SW480 (cell line): ENCODE results near the gene GALNT9.

Source experiments
- DNase-seq: peaks from one replicate; pipeline ENCODE4 v3.0.0-alpha.2; 2016; ENCODE audit warnings: low spot score

The GALNT9 gene

DNA sequence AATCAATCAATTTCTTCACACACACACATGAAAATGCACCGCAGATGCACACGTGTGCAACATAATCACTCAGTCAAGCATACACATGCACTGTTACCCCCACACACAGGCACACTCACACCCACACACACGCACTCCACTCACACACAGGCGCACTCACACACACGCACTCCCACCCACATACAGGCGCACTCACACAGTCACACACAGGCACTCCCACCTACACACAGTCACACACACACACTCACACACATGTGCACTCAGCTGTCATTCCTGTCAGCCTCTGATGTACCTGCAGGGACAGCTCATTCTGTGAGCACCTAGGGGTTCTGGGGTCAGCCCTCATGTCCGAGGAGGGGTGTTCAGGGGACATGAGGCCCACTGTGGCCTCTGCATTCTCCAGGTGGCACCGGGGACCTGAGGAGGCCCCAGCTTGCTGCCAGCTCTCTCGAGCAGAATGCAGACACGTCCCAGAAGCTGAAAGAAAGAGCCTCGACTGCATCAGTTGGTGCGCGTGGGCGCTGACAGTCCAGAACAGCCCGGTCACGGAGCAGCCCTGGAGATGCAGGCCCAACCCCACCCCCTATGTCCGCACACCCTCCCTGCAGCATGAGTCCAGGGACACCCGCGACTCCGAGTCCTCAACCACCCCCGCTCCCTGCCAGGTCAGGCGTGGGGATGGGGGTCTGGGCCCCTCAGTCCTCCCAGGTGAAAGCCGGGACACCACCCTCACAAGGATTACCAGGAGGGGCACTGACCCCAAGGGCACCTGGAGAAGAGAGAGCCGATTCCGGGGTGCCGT is 115.8 kb downstream of the GALNT9 start:
- no peak for DNase-seq

DNA sequence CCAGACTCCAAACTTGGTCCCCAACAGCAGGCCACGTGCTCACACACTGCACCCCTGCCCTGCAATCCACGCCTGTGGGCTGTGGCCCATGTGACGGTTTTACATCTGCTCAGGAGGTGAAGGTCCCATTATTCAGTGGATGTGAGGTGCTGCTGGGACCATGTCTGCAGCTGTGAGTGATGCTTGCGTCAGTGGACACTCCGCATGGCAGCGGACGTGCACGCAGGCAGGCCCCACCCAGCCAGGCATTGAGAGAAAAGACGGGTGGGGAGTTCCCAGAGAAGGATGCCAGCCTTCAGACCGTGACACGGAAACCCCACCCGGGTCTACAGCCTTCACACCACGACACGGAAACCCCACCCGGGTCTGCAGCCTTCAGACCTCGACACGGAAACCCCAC is 117.6 kb downstream of the GALNT9 start:
- no peak for DNase-seq

DNA sequence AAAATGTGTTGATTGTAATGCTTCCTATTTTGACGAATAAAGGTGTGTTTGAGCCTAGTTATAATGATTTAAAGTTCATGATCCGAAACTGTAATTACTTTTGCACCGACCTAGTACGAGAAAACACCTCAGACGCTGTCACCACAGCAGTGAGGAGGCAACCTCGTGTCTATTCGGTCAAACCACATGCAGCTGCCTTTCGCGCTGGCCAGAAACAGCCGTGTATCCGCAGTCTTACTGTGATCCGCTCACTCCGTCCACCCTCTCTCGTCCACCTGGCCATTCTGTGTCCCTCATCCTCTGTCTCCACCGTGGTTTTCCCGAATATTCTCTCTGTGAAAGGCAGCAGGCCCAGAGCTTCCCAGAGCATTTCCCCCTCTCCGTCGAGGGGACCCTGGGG is 118.1 kb downstream of the GALNT9 start:
- no peak for DNase-seq

DNA sequence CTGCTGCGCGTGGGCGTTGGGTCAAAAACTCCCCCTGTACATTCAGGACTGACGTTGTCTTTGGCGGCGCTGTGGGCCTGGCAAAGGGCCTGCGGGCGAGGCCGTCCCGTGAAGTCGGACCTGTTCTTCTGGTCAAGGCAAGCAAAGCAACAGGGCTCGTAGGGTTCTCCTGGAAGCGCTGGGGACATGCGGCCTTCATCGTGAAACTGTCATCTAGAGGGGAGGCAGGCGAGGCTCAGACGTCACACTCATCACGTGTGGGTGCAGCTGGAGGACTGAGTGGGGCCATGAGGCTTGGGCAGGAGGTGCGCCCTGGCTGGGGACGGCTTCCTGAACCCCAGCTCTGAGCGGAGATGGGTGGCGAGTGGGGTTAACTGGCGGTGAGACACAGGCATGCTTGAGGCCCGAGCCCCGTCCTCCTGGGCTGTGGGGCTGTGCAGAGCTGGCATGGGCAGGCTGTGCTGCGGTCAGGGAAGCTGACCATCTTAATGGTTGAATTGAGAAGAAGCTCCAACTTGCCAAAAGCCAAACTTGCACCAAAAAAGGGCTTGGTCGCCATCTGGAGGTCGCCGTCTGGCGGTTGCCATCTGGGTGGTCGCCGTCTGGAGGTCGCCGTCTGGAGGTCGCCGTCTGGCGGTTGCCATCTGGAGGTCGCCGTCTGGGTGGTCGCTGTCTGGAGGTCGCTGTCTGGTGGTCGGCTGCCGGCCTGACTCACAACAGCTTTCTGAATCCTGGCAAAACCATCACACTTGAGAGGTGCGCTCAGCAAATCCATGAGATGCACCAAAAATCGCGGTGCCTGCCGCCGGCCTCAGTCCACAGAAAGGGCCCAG is 119.0 kb downstream of the GALNT9 start:
- DNase-seq = no peak

DNA sequence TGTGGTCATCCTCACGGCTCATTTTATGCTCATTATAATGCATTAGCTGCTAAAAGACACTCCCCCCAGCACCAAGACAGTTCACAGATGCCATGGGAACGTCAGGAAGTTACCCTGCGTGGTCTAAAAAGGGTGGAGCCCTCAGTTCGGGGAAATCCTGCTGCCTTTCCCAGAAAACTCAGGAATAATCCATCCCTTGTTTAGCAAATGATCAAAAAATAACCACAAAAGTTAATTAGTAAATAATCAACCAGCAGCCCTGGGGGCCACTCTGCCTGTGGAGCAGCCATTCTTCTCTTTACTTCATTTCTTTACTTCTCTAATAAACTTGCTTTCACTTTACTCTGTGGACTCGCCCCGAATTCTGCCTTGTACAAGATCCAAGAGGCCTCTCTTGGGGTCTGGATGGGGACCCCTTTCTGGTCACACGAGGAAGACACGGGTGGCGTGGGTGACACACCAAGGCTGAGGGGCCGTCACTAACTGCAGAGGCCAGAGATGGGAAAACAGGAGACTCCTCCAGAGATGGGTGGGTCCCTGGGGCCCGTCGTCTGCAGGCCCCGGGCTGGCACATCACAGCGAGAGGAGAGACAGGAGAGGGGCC is 119.7 kb downstream of the GALNT9 start:
- DNase-seq = no peak

DNA sequence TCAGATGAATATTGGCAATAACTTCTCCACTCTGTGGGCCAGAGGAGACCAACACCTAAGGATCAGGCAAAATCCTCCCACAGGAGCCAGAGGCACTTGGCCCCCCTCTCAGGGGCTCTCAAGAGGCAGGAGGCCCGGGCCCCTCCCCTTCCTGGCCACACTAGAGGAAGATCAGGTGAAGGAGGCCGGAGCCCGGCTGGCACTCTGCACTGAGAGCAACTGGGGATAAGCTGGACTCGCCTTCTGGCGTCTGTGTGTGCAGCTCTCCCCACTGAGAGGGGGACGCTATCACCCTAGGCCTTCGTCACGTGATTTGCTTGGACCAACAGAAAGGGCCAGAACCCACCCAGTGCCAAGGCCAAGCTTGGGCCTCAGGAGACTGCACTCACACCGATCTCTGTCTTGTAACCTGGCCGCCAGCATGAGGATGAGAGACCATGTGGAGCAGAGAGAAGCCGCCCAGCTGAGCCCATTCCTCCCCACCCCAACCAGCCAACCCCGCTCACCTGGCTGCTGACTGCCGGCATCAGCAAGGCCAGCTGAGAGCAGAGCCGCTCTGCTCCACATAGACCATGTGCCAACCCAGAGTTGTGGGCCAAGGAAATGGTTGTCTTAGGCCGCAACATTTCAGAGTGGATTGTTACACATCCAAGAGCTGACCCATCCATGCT is 121.1 kb downstream of the GALNT9 start:
- no peak for DNase-seq

DNA sequence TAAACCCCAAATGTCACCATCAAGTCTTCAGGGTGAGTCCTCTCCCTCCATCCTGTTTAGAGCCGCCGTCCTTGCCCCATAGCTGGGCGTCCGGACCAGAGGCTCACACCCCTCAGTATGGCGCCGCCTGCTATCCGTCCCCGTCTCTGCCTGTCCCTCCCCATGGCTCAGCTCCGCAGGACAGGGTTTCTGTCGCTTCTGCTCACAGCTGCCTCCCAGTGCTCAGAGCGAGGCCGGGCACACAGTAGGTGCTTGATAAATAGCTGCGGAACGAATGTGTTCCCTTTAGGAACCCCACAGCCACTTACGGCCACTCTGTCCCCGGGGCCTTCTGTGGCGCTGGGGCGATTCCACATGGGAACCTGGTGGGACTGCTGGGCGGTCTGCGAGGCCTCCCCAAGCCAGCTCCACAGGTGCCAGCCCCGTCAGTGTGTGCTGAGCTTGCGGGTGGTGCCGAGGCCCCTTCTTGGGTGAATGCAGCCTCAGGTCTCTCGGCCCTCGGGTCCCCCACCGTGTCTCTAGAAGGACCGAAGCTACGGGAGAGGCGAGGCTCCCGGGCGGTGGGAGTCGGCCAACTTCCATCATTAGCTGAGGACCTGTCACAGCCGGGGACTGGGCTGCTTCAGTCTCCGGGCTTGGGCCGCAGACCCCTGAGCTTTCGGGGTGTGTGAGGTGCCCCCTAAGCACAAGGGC is 122.2 kb downstream of the GALNT9 start:
- no peak for DNase-seq

DNA sequence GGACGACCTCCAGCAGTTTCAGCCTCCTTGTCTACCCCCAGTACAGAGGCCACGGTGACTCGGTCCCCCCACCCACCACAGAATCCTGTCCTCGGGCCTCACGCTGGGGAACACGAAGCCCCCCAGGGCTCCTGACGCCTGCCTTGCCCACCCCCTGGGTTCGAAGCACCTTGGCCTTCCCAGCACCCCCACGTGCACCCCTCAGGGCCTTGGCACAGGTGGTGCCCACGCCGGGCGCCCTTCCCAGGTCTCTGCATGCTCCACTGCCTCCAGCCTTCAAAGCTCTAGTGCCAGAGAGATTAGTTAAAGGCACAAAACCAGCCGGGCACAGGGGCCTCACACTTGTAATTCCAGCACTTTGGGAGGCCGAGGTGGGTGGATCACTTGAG is 123.3 kb downstream of the GALNT9 start:
- no peak for DNase-seq

DNA sequence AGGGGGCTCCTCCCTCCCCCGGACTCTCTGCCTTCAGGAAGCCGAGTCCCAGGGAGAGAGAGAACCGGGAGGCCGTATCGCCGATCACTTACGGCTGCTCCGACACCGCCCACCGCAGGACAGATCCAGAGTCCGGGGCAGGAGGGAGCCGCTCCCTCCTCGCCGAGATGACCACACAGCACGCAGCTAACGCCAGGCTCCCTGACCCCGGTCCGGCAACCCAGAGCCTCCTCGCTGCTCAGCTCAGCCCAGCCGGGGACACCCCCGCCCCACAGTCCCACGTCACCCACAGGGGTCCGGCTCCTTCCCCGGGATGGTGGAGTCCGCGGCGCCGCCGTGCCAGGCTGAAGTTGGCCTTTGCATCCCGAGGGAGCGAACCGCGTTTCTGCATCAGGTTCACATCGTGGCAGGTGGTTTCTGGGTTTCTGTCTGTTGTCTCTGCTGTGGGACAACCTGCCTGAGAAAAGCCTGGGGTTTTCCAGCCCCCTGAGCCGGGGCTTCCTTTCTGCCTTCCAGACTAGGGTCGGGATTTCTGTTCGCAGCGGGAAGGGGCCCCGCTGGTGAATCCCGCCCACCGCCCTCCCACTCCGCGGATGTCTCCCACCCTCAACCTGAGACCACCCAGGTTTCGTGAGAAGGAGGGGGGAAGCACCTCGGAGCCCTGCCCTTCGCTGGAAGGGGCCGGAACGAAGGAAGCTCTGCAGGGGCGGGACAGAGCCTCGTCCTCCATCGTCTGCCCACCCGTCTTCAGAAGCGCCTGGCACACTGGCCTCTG is 123.9 kb downstream of the GALNT9 start:
- no peak for DNase-seq

DNA sequence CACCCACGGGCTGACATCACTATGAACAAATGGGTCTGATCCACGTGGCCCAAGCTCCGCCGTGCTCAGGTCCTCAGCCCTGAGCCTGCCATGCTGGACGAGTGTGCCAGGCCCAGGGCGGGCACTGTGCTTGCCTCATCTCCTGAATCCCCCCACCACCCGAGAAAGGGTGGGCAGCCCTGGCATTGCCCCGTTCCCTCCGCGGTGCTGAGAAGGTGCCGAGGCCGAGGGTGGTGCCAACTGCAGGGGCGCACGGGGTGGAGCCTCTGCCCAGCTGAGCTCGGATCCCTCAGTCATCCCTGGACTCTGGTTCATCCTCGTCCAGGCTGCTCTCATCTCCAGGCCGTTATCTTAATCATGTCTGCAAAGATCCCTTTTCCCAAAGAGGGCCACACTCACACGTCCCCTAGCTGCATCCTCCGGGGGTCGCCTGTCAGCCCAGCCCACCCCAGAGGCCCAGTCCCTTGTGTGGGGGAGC is 124.6 kb downstream of the GALNT9 start:
- no peak for DNase-seq

DNA sequence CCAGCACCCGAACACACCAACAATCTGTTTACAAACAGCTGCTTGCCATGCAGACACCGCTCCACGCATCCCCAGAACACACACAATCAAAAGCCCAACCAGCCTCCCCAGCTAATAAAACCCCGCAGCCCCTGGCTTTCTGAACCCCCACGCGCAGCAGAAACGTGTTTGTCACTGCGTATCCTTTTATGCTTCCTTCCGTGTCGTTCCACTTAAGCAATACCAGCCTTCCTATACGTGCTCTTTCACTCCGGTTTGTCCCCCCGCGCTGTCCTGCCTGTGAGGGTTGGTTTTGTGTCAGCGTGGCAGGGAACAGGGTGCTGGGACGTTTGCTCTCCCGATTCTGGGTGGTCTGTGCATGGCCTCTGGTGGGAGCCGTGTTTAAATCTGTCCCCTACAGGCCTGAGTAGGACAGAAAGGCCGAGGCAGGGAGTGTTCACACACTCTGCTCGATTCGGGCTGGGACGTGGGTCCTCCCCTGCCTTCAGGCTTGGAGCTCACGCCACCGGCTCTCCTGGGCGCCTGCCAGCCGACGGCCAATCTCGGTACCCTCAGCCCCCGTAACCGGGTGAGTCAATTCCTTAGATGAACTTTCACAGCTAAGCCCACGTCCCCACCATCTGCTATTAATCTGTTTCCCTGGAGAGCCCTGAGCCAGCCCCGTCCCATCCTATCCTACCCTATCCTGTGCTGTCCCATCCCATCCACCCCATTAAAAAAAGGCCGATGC is 125.2 kb downstream of the GALNT9 start:
- no peak for DNase-seq

DNA sequence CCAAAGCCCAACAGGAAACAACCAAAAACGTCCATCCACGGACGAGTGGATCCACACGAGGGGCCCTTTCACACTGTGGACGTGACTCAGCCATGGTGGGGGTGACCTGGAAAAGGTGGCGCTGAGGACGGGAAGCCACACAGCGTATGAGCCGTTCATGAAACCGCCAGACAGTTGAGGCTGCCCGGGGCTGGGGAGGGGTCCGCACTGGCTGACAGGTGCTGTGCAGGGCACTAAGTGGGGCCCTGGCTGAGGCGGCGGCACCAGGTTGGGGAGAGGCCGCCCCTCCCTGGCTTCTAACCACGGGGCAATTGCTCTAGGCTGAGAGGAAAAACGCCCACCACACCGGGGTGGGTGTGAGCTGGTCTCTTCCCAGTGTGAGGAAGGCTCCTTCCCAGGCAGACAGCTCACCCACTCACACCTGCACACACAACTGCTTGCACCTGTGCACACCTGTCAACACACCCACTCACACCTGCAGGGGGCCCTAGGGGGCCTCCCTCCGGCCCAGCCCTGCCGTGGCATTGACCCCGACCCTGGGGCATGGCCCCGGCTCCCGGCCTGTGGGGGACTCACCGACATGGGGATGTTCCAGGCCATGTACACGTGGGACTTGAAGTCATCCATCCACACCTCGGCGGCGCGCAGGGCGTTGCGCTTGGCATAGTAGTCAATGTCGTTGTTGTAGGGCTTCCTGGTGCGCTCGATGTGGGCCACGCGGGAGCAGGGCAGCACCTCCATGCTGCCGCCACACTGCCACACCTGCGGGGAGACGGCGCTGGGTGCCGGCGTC is 126.3 kb downstream of the GALNT9 start:
- DNase-seq = no peak

DNA sequence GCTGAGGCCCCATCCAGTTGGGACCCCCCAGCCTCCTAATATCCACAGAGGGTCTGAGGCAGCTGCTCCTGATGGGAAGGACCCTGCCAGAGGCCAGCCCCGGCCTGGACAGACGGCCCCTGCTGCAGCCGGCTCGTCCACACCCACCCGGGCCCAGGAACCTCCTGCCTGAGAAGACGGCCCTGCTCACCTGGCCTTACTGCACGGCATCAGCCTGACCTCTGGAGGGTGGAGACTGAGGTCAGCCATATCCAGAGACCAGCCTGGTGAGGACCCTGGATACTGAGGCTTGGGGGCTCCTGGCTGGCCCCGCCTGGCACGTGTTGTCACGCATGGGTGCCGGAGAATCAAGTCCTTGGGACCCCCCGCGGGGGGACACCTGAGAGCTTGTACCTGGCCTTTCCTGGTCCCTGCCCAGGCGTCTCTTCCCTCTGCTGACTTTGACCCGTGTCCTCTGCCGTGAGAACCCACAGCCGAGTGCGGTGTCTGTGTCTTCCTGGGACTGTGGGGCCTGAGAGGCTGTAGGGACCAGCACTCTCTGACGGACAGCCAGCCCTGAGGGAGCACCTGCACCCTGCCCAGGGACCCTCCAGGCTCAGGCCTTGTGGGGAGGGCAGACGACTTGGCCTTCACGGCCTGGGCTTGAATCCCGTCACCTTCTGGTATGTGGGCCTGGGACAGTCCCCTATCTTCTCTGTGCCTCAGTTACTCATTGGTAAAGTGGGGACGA is 127.8 kb downstream of the GALNT9 start:
- no peak for DNase-seq

DNA sequence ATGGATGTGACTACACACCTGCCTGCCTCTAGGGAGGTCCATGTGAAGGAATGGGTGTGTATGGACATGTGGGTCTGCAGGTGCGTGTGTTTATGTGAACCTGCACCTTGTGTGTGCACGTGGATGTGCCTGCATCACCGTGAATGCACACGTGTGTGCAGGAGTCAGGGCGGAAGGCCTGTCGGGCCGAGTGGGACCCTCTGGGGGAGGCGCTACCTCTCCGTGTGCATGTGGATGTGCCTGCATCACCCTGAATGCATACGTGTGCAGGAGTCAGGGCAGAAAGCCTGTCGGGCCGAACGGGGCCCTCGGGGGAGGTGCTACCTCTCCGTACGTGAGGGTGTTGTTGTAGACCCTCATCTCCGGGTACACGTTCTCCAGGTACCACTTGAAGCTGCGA is 128.6 kb downstream of the GALNT9 start:
- no peak for DNase-seq

DNA sequence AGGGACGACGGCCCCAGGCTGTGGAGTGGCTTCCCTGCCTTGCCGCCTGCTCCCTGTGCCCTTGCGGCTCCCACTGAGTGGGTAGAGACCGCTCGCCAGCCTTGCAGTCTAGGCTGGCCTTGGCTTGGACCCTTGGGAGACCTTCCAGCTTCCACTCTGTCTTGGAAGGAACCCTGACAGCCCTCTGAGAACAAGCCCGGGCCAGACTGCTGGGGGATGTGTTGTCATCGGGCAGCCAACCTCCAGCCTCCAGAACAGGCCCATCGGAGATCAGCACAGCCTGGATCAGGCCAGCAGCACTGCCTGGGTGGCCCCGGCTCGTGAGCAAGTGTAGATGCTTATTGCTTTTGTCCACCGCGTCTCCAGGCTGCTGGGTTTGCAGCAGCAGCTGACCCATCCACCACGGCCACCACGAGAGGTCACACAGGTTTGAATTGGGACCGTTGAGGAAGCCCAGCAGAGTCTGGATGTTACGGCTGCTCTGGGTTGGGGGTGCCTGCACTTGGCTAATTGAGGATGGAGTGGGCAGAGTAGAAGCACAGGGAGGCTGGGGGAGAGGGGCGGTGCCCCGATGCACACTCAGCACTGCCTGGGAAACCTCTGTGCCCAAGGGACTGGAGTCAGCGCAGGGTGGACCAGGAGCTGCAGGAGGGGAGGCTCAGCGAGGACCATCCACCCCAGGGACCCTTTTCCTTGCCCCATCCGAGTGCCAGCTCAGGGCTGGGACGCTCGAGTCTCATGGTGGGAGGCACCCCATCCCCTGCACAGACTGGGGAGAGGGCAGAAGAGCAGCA is 129.7 kb downstream of the GALNT9 start:
- DNase-seq = no peak

DNA sequence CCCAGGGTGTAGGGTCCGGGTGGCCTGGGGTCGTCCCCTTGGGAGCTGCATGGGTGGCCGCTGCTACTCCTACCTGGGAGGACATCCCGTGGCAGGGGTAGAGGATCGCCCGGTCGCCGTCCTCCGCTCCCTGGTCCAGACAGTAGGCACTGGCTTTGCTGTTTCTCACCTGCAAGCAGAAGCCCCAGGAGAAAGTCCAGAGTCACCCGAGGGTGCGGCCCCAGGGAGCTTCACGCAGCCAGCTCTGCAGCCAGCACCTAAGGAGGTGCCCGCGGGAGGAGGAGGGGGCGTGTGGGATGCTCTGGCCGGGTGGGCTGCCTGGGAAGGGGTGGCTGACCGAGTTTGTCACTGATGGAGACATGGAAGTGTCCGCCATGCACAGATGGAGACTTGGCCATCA is 130.3 kb downstream of the GALNT9 start:
- DNase-seq = no peak

DNA sequence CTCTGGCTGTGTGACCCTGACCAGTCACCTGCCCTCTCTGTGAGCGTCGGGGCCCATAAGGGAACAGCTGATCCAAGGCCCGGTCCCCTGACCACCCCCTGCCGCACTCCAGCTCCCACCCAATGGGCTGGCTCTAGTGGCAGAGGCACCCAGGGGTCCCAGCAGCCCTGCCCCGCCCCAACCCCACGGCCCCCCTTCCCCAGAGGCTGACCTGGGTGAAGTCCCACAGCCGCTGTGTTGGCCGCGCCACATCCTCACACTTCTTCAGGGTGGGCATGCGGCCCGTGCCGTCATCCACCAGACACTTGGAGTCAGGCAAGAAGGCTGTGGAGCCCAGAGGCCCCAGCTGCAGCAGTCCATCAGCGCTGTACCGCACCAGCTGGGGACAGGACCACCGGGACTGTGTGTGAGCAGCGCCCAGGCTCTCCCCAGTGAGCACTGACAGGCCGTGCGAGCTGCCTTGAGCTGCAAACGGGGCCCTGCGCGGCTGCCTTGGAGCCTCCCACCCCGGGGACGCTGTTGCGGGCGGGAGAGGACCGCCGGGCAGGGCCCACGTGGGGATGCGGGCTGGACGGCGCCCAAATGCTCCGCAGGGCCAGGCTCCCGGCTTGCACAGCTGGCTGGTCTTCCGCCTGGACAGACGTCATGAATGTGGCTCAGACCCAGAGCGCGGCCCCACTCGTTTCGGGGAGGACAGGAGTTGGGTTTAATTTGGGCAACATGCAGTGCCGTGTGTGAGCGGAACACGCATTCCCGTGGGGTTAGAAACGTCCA is 131.6 kb downstream of the GALNT9 start:
- no peak for DNase-seq
